Panc1 (cell line): ENCODE results near the gene IGLON5.

ENCODE experiments used
- POLR2AphosphoS5 ChIP-seq: IDR thresholded peaks from 2 replicates; pipeline ENCODE4 v1.6.1; 2012; ENCODE audit warnings: mild to moderate bottlenecking, low read depth, low read length, moderate library complexity
- SIN3A ChIP-seq: IDR thresholded peaks from 2 replicates; pipeline ENCODE4 v1.6.1; 2012; ENCODE audit warnings: low read depth, mild to moderate bottlenecking, low read length, moderate library complexity, borderline replicate concordance; ENCODE audit not compliant: insufficient read depth
- TCF7L2 ChIP-seq: IDR thresholded peaks from 2 replicates; pipeline ENCODE4 v1.6.1; 2011; ENCODE audit warnings: mild to moderate bottlenecking, low read depth, low read length, inconsistent platforms
- TF ChIP-seq, protein P1 (sequence below): fragments of 450-650 bp; IDR thresholded peaks from 2 replicates; pipeline ENCODE4 v1.5.1; 2017; ENCODE audit warnings: mild to moderate bottlenecking
- TF ChIP-seq, protein P2 (sequence below), 2 experiments: IDR thresholded peaks; 2 replicates each; pipeline ENCODE4 v1.6.1; 2011 to 2012; ENCODE audit warnings: low read depth in 2 of 2, control low read depth in 1 of 2, low read length in 1 of 2, mild to moderate bottlenecking in 1 of 2, moderate library complexity in 1 of 2; ENCODE audit not compliant: insufficient read depth in 1 of 2

DNA sequence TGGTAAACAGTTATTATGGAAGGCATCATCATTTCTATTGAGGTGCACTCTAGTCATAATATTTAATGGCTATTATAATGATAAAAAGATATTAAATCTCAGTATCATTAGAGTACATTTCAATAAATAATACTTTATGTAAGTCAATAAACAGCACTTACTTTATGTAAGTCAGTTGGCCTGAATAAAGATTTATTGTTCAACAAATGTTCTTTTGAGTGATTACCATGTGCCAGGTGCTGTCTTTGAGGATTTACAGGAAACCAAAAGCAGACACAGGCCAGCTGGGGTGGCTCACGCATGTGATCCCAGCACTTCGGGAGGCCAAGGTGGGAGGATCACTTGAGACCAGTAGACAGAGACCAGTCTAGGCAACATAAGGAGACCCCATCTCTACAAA, 66.0 kb downstream of the IGLON5 start:
- TF ChIP-seq POLR2AphosphoS5: no peak
- TF ChIP-seq, protein P1, sequence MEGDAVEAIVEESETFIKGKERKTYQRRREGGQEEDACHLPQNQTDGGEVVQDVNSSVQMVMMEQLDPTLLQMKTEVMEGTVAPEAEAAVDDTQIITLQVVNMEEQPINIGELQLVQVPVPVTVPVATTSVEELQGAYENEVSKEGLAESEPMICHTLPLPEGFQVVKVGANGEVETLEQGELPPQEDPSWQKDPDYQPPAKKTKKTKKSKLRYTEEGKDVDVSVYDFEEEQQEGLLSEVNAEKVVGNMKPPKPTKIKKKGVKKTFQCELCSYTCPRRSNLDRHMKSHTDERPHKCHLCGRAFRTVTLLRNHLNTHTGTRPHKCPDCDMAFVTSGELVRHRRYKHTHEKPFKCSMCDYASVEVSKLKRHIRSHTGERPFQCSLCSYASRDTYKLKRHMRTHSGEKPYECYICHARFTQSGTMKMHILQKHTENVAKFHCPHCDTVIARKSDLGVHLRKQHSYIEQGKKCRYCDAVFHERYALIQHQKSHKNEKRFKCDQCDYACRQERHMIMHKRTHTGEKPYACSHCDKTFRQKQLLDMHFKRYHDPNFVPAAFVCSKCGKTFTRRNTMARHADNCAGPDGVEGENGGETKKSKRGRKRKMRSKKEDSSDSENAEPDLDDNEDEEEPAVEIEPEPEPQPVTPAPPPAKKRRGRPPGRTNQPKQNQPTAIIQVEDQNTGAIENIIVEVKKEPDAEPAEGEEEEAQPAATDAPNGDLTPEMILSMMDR: no peak
- no peak for TF ChIP-seq TCF7L2
- TF ChIP-seq, protein P2, sequence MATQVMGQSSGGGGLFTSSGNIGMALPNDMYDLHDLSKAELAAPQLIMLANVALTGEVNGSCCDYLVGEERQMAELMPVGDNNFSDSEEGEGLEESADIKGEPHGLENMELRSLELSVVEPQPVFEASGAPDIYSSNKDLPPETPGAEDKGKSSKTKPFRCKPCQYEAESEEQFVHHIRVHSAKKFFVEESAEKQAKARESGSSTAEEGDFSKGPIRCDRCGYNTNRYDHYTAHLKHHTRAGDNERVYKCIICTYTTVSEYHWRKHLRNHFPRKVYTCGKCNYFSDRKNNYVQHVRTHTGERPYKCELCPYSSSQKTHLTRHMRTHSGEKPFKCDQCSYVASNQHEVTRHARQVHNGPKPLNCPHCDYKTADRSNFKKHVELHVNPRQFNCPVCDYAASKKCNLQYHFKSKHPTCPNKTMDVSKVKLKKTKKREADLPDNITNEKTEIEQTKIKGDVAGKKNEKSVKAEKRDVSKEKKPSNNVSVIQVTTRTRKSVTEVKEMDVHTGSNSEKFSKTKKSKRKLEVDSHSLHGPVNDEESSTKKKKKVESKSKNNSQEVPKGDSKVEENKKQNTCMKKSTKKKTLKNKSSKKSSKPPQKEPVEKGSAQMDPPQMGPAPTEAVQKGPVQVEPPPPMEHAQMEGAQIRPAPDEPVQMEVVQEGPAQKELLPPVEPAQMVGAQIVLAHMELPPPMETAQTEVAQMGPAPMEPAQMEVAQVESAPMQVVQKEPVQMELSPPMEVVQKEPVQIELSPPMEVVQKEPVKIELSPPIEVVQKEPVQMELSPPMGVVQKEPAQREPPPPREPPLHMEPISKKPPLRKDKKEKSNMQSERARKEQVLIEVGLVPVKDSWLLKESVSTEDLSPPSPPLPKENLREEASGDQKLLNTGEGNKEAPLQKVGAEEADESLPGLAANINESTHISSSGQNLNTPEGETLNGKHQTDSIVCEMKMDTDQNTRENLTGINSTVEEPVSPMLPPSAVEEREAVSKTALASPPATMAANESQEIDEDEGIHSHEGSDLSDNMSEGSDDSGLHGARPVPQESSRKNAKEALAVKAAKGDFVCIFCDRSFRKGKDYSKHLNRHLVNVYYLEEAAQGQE (IDR thresholded peaks at IDR 0.05; ENCODE audit: insufficient read depth in 1 of 2, low read depth in 2 of 2, low read length in 1 of 2): no peak
- TF ChIP-seq SIN3A: no peak
